GM20000 (cell line): ENCODE results near the gene HABP4.

ENCODE experiments used
- DNase-seq: peaks from one replicate; pipeline ENCODE4 v3.0.0; 2012; ENCODE audit warnings: low spot score
- CTCF ChIP-seq: IDR thresholded peaks from 2 replicates; pipeline ENCODE4 v1.5.1; 2012; ENCODE audit warnings: mild to moderate bottlenecking, control low read depth; ENCODE audit errors: extremely low read depth, missing control alignments

HABP4 gene

GRCh38 chr9:96417661-96418082, 32.3 kb upstream of the HABP4 start:
- no peak for DNase-seq
- no peak for TF ChIP-seq CTCF

- DNase-seq, result peak; percentile 97
Observed at GRCh38 chr9:96418083-96418919, 31.7 kb upstream of the HABP4 start, which contains the start of gene ZNF367. Gene ZNF367, minus strand, starts transcription at chr9:96418370. Its CDS starts 338 bp downstream, at chr9:96418032.

DNA sequence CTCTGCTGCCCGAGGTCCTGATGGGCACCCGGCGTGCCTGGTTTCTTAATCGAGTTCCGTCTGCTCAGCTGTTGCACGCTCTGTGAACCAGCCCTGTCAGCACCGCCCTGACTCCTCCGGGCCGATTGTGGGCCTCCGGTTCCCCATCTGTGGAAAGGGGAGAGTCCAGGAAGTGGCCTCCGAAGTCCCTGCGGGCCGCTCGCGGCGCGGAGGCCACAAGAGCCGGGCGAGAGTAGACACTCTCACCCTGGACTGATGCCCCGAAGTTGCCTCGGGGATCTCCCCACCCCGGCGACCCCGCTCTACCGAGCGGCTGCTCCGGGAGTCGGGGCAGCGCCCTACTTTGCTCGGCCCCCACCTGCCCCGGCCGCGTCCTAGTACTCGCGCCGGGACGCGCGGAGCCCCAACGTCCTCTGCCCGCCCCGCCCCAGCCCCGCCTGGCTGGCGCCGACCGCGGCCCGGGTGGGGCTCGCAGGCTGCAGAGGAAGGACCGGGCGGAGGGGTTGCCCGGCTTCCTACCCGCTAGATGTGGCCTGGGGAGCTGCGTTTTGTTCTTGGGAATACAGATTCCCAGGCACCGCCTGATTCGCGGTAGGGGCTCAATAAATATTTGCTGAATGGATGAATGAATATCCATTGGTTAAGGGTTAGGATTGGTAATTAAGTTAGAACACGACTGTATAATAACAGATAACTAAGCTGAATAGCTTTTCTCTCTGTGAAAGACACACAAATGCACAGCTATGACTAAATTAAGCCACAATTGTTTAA, 30.9 kb upstream of the HABP4 start:
- peak; percentile 77 for DNase-seq
- no peak for TF ChIP-seq CTCF

More at GRCh38 chr9:96418083-96418919, 31.7 kb upstream of the HABP4 start, which contains the start of gene ZNF367:
- TF ChIP-seq CTCF, result no peak

DNA sequence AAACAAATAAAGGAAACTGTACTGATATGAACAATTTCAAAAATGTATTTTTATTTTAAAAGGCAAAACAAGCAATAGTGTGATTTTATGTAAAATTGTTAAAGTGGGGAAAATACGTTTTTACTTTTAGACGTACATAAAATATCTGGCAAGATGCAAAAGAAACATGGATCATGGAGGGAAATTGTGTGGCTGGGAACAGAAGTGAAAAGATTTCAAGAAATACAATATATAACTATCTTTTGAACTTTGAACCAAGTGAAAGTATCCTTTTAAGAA, 30.3 kb upstream of the HABP4 start:
- no peak for TF ChIP-seq CTCF

GRCh38 chr9:96420468-96421219, 29.3 kb upstream of the HABP4 start:
- TF ChIP-seq CTCF, result no peak
- peak; percentile 39 for DNase-seq

More for the DNA sequence above, 30.3 kb upstream of the HABP4 start:
- DNase-seq, result no peak

DNA sequence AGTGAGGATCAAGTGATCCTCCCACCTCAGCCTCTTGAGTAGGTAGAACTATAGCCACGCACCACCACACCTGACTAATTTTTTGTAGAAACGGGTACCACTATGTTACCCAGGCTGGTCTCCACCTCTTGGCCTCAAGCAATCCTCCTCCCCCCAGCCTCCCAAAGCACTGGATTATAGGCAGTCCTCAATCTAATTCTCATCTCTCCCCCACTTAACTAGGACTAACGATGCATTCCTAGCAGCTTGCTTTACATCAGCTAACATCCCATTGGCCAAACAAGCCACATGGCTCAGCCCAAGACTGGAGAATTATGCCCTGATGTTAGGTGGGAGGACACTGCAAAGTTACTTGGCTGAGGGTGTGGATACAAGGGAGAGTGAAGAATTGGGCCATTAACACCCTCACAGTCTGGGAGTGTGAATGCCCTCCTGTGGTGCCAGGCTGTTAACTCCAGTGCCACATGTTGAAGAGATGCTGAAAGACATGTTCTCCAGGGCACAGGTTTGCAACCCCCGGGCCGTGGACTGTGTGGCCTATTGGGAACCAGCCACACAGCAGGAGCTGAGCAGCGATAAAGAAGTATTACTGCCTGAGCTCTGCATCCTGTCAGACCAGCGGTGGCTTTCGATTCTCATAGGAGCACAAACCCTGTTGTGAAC, 26.5 kb upstream of the HABP4 start:
- TF ChIP-seq CTCF, result no peak
- no peak for DNase-seq

GRCh38 chr9:96423985-96424336, 26.0 kb upstream of the HABP4 start:
- no peak for DNase-seq

More at GRCh38 chr9:96423985-96424336, 26.0 kb upstream of the HABP4 start:
- no peak for TF ChIP-seq CTCF
